Testis (tissue), 3 donors: ENCODE results near the gene ZNF576. TPM values are rescaled to one million over a fixed set of nuclear protein-coding genes. Genes with fewer than 3 reads are reported as not detected.

ENCODE experiments used
- DNase-seq: peaks from one replicate; pipeline ENCODE4 v3.0.0-alpha.2; 2019
- H3K27ac ChIP-seq, 2 donors: fragments of 200-600 bp; sonication (generic); one replicate each; pipeline ENCODE4 v1.5.1; 2019
- H3K27me3 ChIP-seq: fragments of 200-600 bp; sonication (generic); one replicate; pipeline ENCODE4 v1.5.1; 2019
- H3K36me3 ChIP-seq: fragments of 200-600 bp; sonication (generic); one replicate; pipeline ENCODE4 v1.5.1; 2017; ENCODE audit warnings: low read depth; ENCODE audit errors: missing control alignments
- H3K4me1 ChIP-seq: fragments of 200-600 bp; sonication (generic); one replicate; pipeline ENCODE4 v1.5.1; 2019
- H3K4me3 ChIP-seq, 2 donors: fragments of 200-600 bp; sonication (generic); one replicate each; pipeline ENCODE4 v1.5.1; 2017 to 2019
- H3K9me3 ChIP-seq: fragments of 200-600 bp; sonication (generic); one replicate; pipeline ENCODE4 v1.5.1; 2017
- CTCF ChIP-seq, 3 experiments: fragments of 450-650 bp in 2 of 3; fragments of 200-600 bp in 1 of 3; sonication (generic) in 1 of 3; IDR thresholded peaks; one replicate each; pipeline ENCODE4 v1.5.1; 2016 to 2019; ENCODE audit warnings: antibody characterized with exemption in 3 of 3, mild to moderate bottlenecking in 2 of 3, moderate library complexity in 1 of 3
- POLR2A ChIP-seq: fragments of 450-650 bp; IDR thresholded peaks from one replicate; pipeline ENCODE4 v1.6.1; 2017; ENCODE audit warnings: antibody characterized with exemption, mild to moderate bottlenecking, moderate library complexity
- WGBS, 2 donors: methylation state at CpG; one replicate each; pipeline ENCODE4 v1.1.5; 2018; 5-methylcytosine and 5-hydroxymethylcytosine counted together
- intact Hi-C: fragments of 100-400 bp; cut with DNase I; formaldehyde crosslinking; loops from one replicate; pipeline ENCODE4 v1.15.1; 2023; ENCODE audit warnings: low total_unique reads
- polyA plus RNA-seq: library from polyadenylated mRNA; stranded (reverse); fragments of 350-450 nt; fragmentation: Illumina TruSeq; extraction: RNeasy Lipid Tissue Mini Kit (QIAGEN cat#74804); gene quantifications from one replicate; pipeline ENCODE4 v1.2.3, GENCODE V29; 2014; ENCODE audit warnings: low read depth, low replicate concordance; ENCODE audit not compliant: insufficient read depth
- total RNA-seq, 2 donors: library from RNA; depleted of rRNA; stranded (reverse); fragments of >200 nt; gene quantifications; one replicate each; pipeline ENCODE4 v1.2.3, GENCODE V29; 2016

ZNF576 gene
- total and polyA plus RNA-seq, 3 donors from 2014 or later = 14.6 to 23.1 (median 17.9) TPM

- H3K4me3 ChIP-seq = no peak overlapping the region
- intact Hi-C loops = no loop called here
- WGBS, 2 donors = 83 to 84% methylated on average over 5 of the region's 5 CpGs
- TF ChIP-seq POLR2A (no peak), CTCF (IDR thresholded peaks at IDR 0.05) (no peak)
- H3K36me3 ChIP-seq = no peaks in the 10 kb centered on the region
- H3K27me3 ChIP-seq = no peaks in the 10 kb centered on the region
- peaks cover 12% of the 10 kb centered on the region for H3K4me1 ChIP-seq
- DNase-seq = no peak
- no peak overlapping the region for H3K27ac ChIP-seq
- no peaks in the 10 kb centered on the region for H3K9me3 ChIP-seq
Observed at GRCh38 chr19:43589277-43589676, 7.1 kb upstream of the ZNF576 start.

- Histone ChIP-seq H3K9me3 (no peaks in the 10 kb centered on the region), H3K4me1 (peaks cover 16% of the 10 kb centered on the region), H3K27ac (no peak overlapping the region), H3K27me3 (no peaks in the 10 kb centered on the region), H3K4me3 (no peak overlapping the region), H3K36me3 (no peaks in the 10 kb centered on the region)
- TF ChIP-seq CTCF (IDR thresholded peaks at IDR 0.05) (no peak), POLR2A (no peak)
- WGBS, 2 donors = 80 to 81% methylated on average over 6 of the region's 6 CpGs
- intact Hi-C loops = no loop called here
- DNase-seq = no peak
Observed at GRCh38 chr19:43589678-43590077, 6.7 kb upstream of the ZNF576 start.

GRCh38 chr19:43591904-43592772 is 4.3 kb upstream of the ZNF576 start:
- H3K4me1 ChIP-seq = peaks cover 24% of the 10 kb centered on the region
- TF ChIP-seq POLR2A = no peak
- TF ChIP-seq CTCF (IDR thresholded peaks at IDR 0.05) = no peak
- H3K27ac ChIP-seq = no peak overlapping the region
- intact Hi-C loops = no loop called here
- no peaks in the 10 kb centered on the region for H3K9me3 ChIP-seq
- DNase-seq = no peak
- H3K36me3 ChIP-seq = no peaks in the 10 kb centered on the region
- WGBS, 2 donors = 37 to 80% methylated on average over 26 to 56 of the region's 63 CpGs
- H3K4me3 ChIP-seq = peak overlapping the region; percentile 15 to 35
- no peaks in the 10 kb centered on the region for H3K27me3 ChIP-seq

GRCh38 chr19:43592800-43593350 is 3.5 kb upstream of the ZNF576 start:
- Histone ChIP-seq H3K4me1 (peaks cover 31% of the 10 kb centered on the region), H3K36me3 (no peaks in the 10 kb centered on the region), H3K9me3 (no peaks in the 10 kb centered on the region), H3K27me3 (no peaks in the 10 kb centered on the region), H3K4me3 (peak overlapping the region; percentile 15 to 35), H3K27ac (no peak overlapping the region)
- intact Hi-C loops = no loop called here
- DNase-seq = no peak
- TF ChIP-seq POLR2A = no peak
- TF ChIP-seq CTCF (IDR thresholded peaks at IDR 0.05) = no peak
- WGBS, 2 donors = 74 to 80% methylated on average over 24 to 37 of the region's 37 CpGs
